Measurements from ENCODE around the gene RUBCN. TPM values are rescaled to one million over a fixed set of nuclear protein-coding genes. Genes with fewer than 3 reads are reported as not detected.

Gene RUBCN
- total and polyA plus RNA-seq, 10 of the 15 experiments (the other 5 are each of a cell fraction or from before 2014, with no cell fraction given) = 15.5 to 79.9 (median 40.4) TPM

DNA sequence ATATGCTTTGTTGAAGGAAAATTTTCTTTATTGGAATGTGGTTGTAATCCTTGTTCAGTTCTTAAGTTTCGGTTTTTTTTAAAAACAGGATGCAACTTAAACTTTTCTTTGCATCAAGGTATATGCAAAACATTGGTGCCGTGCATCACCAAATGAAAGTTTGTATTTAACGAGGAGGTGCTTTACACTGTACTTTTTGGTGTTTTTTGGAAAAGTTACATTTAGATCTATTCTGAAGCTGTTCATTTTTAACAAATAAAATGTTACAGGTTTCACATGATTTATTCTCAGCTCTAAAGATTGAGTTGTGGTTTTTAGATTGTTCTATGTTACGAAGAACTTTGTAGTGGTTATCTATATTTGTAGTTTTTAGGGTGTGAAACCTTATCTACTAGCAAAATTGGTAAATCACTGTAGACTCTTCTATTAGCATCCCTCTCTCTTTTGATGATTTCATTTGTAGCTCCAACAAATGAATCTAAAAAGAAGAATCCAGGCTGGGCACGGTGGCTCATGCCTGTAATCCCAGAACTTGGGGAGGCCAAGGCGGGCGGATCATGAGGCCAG, 47.4 kb upstream of the RUBCN start:
- Histone ChIP-seq H3K4me1 (ENCODE audit: control insufficient read depth, insufficient read depth, low read length) (peaks cover 25% of the 10 kb centered on the region), H2AFZ (ENCODE audit: control insufficient read depth, low read depth, low read length) (no peak overlapping the region), H3K36me3 (ENCODE audit: control insufficient read depth in 2 of 2, insufficient read depth in 2 of 2, low read length in 1 of 2) (peaks cover 9% of the 10 kb centered on the region in 2 experiments; a peak in 3 of 4 replicates), H3K4me2 (ENCODE audit: control insufficient read depth, insufficient read depth) (peak overlapping the region; percentile 78), H3K79me2 (ENCODE audit: control insufficient read depth, insufficient read depth, low read length) (peaks cover 2% of the 10 kb centered on the region), H3K9me3 (replicated peaks; ENCODE audit: control insufficient read depth, insufficient read depth, low read length) (no peaks in the 10 kb centered on the region; the same call in 2 of the 3 replicates), H3K9ac (ENCODE audit: control insufficient read depth, insufficient read depth, low read length) (peak overlapping the region; percentile 37), H3K27ac (ENCODE audit: control insufficient read depth, insufficient read depth) (peak overlapping the region; percentile 81), H3K4me3 (peak overlapping the region; percentile 21; the same call in 1 of the 2 replicates), H4K20me1 (ENCODE audit: control insufficient read depth, insufficient read depth) (no peaks in the 10 kb centered on the region), H3K27me3 (replicated peaks in 1 of 2; ENCODE audit: control insufficient read depth in 2 of 2, insufficient read depth in 2 of 2, low read length in 1 of 2) (no peaks in the 10 kb centered on the region)
- FAIRE-seq (peak; percentile 27), ATAC-seq (peak; percentile 53), DNase-seq (ENCODE audit: low read depth, low spot score) (no peak)
- BruUV-seq (replicated peaks) = no TSS peak
- ChIA-PET POLR2A (interaction anchor here (1.1 to 4.3 kb wide), 6 partner anchors 10 to 72 kb away, joined by 3 to 46 read pairs (median 6); no protein-coding TSS in a partner anchor), SMC1A (ENCODE audit: uncharacterized antibody, unreplicated experiment) (interaction anchor here (1.2 to 5.0 kb wide), 9 partner anchors 10 to 73 kb away, joined by 4 to 56 read pairs (median 5); no protein-coding TSS in a partner anchor), CTCF (interaction anchor here (0.9 to 4.1 kb wide), 10 partner anchors 8 to 71 kb away, joined by 3 to 32 read pairs (median 6); no protein-coding TSS in a partner anchor), RAD21 (ENCODE audit: unreplicated experiment) (interaction anchor here (0.8 to 5.5 kb wide), 8 partner anchors 10 to 72 kb away, joined by 3 to 53 read pairs (median 4); partner anchors contain the start of gene LRCH3)
- peak; percentile 52; the same call in 1 of the 2 replicates for TF ChIP-seq EED (IDR thresholded peaks at IDR 0.05; ENCODE audit: low read depth)
- TF ChIP-seq SMARCA5 (IDR thresholded peaks at IDR 0.05) = no peak
- peak; percentile 80; the same call in 1 of the 2 replicates for TF ChIP-seq NFIC (IDR thresholded peaks at IDR 0.05; ENCODE audit: low read depth, low read length)
- peak; percentile 82; the same call in 1 of the 2 replicates for TF ChIP-seq FOXM1 (IDR thresholded peaks at IDR 0.05; ENCODE audit: low read depth, low read length)
- TF ChIP-seq, protein P1, sequence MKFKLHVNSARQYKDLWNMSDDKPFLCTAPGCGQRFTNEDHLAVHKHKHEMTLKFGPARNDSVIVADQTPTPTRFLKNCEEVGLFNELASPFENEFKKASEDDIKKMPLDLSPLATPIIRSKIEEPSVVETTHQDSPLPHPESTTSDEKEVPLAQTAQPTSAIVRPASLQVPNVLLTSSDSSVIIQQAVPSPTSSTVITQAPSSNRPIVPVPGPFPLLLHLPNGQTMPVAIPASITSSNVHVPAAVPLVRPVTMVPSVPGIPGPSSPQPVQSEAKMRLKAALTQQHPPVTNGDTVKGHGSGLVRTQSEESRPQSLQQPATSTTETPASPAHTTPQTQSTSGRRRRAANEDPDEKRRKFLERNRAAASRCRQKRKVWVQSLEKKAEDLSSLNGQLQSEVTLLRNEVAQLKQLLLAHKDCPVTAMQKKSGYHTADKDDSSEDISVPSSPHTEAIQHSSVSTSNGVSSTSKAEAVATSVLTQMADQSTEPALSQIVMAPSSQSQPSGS (IDR thresholded peaks at IDR 0.05; ENCODE audit: low read length) = peak; percentile 66; the same call in 1 of the 2 replicates
- no peak for TF ChIP-seq SUPT20H (IDR thresholded peaks at IDR 0.05; ENCODE audit: borderline replicate concordance, control insufficient read depth, low read depth, low read length)
- TF ChIP-seq BRCA1 (IDR thresholded peaks at IDR 0.05; ENCODE audit: low read depth, low read length) = no peak
- no peak for TF ChIP-seq ZNF622 (IDR thresholded peaks at IDR 0.05)
- no peak for TF ChIP-seq ZNF24 (IDR thresholded peaks at IDR 0.05)
- TF ChIP-seq RUNX3 (IDR thresholded peaks at IDR 0.05; ENCODE audit: low read length) = peak; percentile 86
- peak; percentile 84; the same call in 1 of the 2 replicates for TF ChIP-seq TCF7 (IDR thresholded peaks at IDR 0.05; ENCODE audit: borderline replicate concordance)
- TF ChIP-seq, protein P2, sequence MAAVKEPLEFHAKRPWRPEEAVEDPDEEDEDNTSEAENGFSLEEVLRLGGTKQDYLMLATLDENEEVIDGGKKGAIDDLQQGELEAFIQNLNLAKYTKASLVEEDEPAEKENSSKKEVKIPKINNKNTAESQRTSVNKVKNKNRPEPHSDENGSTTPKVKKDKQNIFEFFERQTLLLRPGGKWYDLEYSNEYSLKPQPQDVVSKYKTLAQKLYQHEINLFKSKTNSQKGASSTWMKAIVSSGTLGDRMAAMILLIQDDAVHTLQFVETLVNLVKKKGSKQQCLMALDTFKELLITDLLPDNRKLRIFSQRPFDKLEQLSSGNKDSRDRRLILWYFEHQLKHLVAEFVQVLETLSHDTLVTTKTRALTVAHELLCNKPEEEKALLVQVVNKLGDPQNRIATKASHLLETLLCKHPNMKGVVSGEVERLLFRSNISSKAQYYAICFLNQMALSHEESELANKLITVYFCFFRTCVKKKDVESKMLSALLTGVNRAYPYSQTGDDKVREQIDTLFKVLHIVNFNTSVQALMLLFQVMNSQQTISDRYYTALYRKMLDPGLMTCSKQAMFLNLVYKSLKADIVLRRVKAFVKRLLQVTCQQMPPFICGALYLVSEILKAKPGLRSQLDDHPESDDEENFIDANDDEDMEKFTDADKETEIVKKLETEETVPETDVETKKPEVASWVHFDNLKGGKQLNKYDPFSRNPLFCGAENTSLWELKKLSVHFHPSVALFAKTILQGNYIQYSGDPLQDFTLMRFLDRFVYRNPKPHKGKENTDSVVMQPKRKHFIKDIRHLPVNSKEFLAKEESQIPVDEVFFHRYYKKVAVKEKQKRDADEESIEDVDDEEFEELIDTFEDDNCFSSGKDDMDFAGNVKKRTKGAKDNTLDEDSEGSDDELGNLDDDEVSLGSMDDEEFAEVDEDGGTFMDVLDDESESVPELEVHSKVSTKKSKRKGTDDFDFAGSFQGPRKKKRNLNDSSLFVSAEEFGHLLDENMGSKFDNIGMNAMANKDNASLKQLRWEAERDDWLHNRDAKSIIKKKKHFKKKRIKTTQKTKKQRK (IDR thresholded peaks at IDR 0.05; ENCODE audit: low read depth, low read length) = no peak
- TF ChIP-seq ZNF207 (IDR thresholded peaks at IDR 0.05; ENCODE audit: borderline replicate concordance) = no peak
- TF ChIP-seq FOS (IDR thresholded peaks at IDR 0.05; ENCODE audit: borderline replicate concordance, extremely low read depth, insufficient read length) = no peak
- TF ChIP-seq FOXK2 (IDR thresholded peaks at IDR 0.05) = no peak
- no peak for TF ChIP-seq POLR2AphosphoS5 (IDR thresholded peaks at IDR 0.05; ENCODE audit: low read length)
- no peak for TF ChIP-seq WRNIP1 (IDR thresholded peaks at IDR 0.05; ENCODE audit: borderline replicate concordance, low read depth, low read length)
- TF ChIP-seq POLR2AphosphoS2 (IDR thresholded peaks at IDR 0.05; ENCODE audit: low read depth, low read length) = no peak
- intact Hi-C loops (cut with micrococcal nuclease; ENCODE audit: unreplicated experiment) (no loop called here), in situ Hi-C loops (cut with MboI) (no loop called here)
- 29% methylated on average over 7 of the region's 7 CpGs for WGBS (ENCODE audit: insufficient coverage, insufficient replicate concordance, low lambda C conversion rate, missing lambda C conversion rate)

Data from GM12878 (cell line).